ENCODE results near the gene LRRC8E.

LRRC8E gene

GRCh38 chr19:7900401-7900870 is 12.1 kb downstream of the LRRC8E start:
- Histone ChIP-seq H3K9ac (ENCODE audit: low read length in 5 of 5) (no peak overlapping the region), H3K4me1 (ENCODE audit: control insufficient read depth in 5 of 5, insufficient read depth in 5 of 5, low read length in 5 of 5) (peaks cover 8 to 23% (median 23%) of the 10 kb centered on the region in 5 donors), H3K27me3 (ENCODE audit: control insufficient read depth in 5 of 5, insufficient read depth in 4 of 5, low read length in 5 of 5) (peaks cover 0 to 11% (median 3%) of the 10 kb centered on the region in 5 donors), H3K4me3 (ENCODE audit: low read depth in 1 of 5, low read length in 5 of 5) (no peak overlapping the region), H3K36me3 (ENCODE audit: control insufficient read depth in 5 of 5, insufficient read depth in 5 of 5, low read length in 5 of 5) (no peaks in the 10 kb centered on the region), H3K27ac (ENCODE audit: low read depth, low read length) (no peak overlapping the region), H3K9me3 (ENCODE audit: control insufficient read depth in 5 of 5, low read length in 5 of 5) (no peaks in the 10 kb centered on the region)

- Histone ChIP-seq H3K4me1 (ENCODE audit: control insufficient read depth in 5 of 5, insufficient read depth in 5 of 5, low read length in 5 of 5) (peaks cover 8 to 28% (median 27%) of the 10 kb centered on the region in 5 donors), H3K4me3 (ENCODE audit: low read depth in 1 of 5, low read length in 5 of 5) (no peak overlapping the region), H3K27ac (ENCODE audit: low read depth, low read length) (no peak overlapping the region), H3K36me3 (ENCODE audit: control insufficient read depth in 5 of 5, insufficient read depth in 5 of 5, low read length in 5 of 5) (peaks cover 0 to 4% (median 2%) of the 10 kb centered on the region in 5 donors), H3K9me3 (ENCODE audit: control insufficient read depth in 5 of 5, low read length in 5 of 5) (no peaks in the 10 kb centered on the region), H3K27me3 (ENCODE audit: control insufficient read depth in 5 of 5, insufficient read depth in 4 of 5, low read length in 5 of 5) (peaks cover 0 to 11% (median 0%) of the 10 kb centered on the region in 5 donors), H3K9ac (ENCODE audit: low read length in 5 of 5) (no peak overlapping the region)
Measured at GRCh38 chr19:7900931-7901330, 12.6 kb downstream of the LRRC8E start.

GRCh38 chr19:7901337-7901736 is 13.0 kb downstream of the LRRC8E start:
- Histone ChIP-seq H3K4me3 (ENCODE audit: low read depth in 1 of 5, low read length in 5 of 5) (no peak overlapping the region), H3K9me3 (ENCODE audit: control insufficient read depth in 5 of 5, low read length in 5 of 5) (no peaks in the 10 kb centered on the region), H3K27me3 (ENCODE audit: control insufficient read depth in 5 of 5, insufficient read depth in 4 of 5, low read length in 5 of 5) (peaks cover 0 to 11% (median 0%) of the 10 kb centered on the region in 5 donors), H3K9ac (ENCODE audit: low read length in 5 of 5) (no peak overlapping the region), H3K36me3 (ENCODE audit: control insufficient read depth in 5 of 5, insufficient read depth in 5 of 5, low read length in 5 of 5) (peaks cover 0 to 8% (median 5%) of the 10 kb centered on the region in 5 donors), H3K27ac (ENCODE audit: low read depth, low read length) (no peak overlapping the region), H3K4me1 (ENCODE audit: control insufficient read depth in 5 of 5, insufficient read depth in 5 of 5, low read length in 5 of 5) (peaks cover 8 to 32% (median 29%) of the 10 kb centered on the region in 5 donors)

- Histone ChIP-seq H3K27ac (ENCODE audit: low read depth, low read length) (peak overlapping the region; percentile 62), H3K36me3 (ENCODE audit: control insufficient read depth in 5 of 5, insufficient read depth in 5 of 5, low read length in 5 of 5) (peaks cover 0 to 14% (median 5%) of the 10 kb centered on the region in 5 donors), H3K9ac (ENCODE audit: low read length in 5 of 5) (peak overlapping the region; percentile 38 to 81 (median 75)), H3K9me3 (ENCODE audit: control insufficient read depth in 5 of 5, low read length in 5 of 5) (no peaks in the 10 kb centered on the region), H3K4me3 (ENCODE audit: low read depth in 1 of 5, low read length in 5 of 5) (peak overlapping the region; percentile 72 to 84 (median 79)), H3K4me1 (ENCODE audit: control insufficient read depth in 5 of 5, insufficient read depth in 5 of 5, low read length in 5 of 5) (peaks cover 8 to 36% (median 35%) of the 10 kb centered on the region in 5 donors), H3K27me3 (ENCODE audit: control insufficient read depth in 5 of 5, insufficient read depth in 4 of 5, low read length in 5 of 5) (peaks cover 0 to 11% (median 0%) of the 10 kb centered on the region in 5 donors)
Measured at GRCh38 chr19:7902796-7903243, 14.5 kb downstream of the LRRC8E start.

GRCh38 chr19:7903244-7904073 is 15.1 kb downstream of the LRRC8E start, which contains the start of gene MAP2K7:
MAP2K7 (plus strand) TSS chr19:7903877; CDS start chr19:7903945, 68 bp downstream.
- Histone ChIP-seq H3K9ac (ENCODE audit: low read length in 5 of 5) (peak within 1 kb of the TSS; percentile 52 to 91 (median 84)), H3K27ac (ENCODE audit: low read depth, low read length) (peak within 1 kb of the TSS; percentile 62), H3K4me3 (ENCODE audit: low read depth in 1 of 5, low read length in 5 of 5) (peak within 1 kb of the TSS; percentile 80 to 94 (median 84)), H3K4me1 (ENCODE audit: control insufficient read depth in 5 of 5, insufficient read depth in 5 of 5, low read length in 5 of 5) (peaks cover 8 to 36% (median 35%) of the 10 kb centered on the region in 5 donors), H3K27me3 (ENCODE audit: control insufficient read depth in 5 of 5, insufficient read depth in 4 of 5, low read length in 5 of 5) (peaks cover 0 to 11% (median 0%) of the 10 kb centered on the region in 5 donors), H3K36me3 (ENCODE audit: control insufficient read depth in 5 of 5, insufficient read depth in 5 of 5, low read length in 5 of 5) (peaks cover 0 to 18% (median 9%) of the 10 kb centered on the region in 5 donors), H3K9me3 (ENCODE audit: control insufficient read depth in 5 of 5, low read length in 5 of 5) (no peaks in the 10 kb centered on the region)

GRCh38 chr19:7904074-7905020 is 16.0 kb downstream of the LRRC8E start:
- Histone ChIP-seq H3K4me1 (ENCODE audit: control insufficient read depth in 5 of 5, insufficient read depth in 5 of 5, low read length in 5 of 5) (peaks cover 8 to 36% (median 35%) of the 10 kb centered on the region in 5 donors), H3K9ac (ENCODE audit: low read length in 5 of 5) (peak overlapping the region; percentile 46 to 91 (median 84)), H3K4me3 (ENCODE audit: low read depth in 1 of 5, low read length in 5 of 5) (peak overlapping the region; percentile 80 to 94 (median 84)), H3K27me3 (ENCODE audit: control insufficient read depth in 5 of 5, insufficient read depth in 4 of 5, low read length in 5 of 5) (peaks cover 0 to 6% (median 0%) of the 10 kb centered on the region in 5 donors), H3K27ac (ENCODE audit: low read depth, low read length) (peak overlapping the region; percentile 30), H3K36me3 (ENCODE audit: control insufficient read depth in 5 of 5, insufficient read depth in 5 of 5, low read length in 5 of 5) (peaks cover 0 to 26% (median 13%) of the 10 kb centered on the region in 5 donors), H3K9me3 (ENCODE audit: control insufficient read depth in 5 of 5, low read length in 5 of 5) (no peaks in the 10 kb centered on the region)

GRCh38 chr19:7905268-7905667 is 17.0 kb downstream of the LRRC8E start:
- Histone ChIP-seq H3K27me3 (ENCODE audit: control insufficient read depth in 5 of 5, insufficient read depth in 4 of 5, low read length in 5 of 5) (peaks cover 0 to 2% (median 0%) of the 10 kb centered on the region in 5 donors), H3K36me3 (ENCODE audit: control insufficient read depth in 5 of 5, insufficient read depth in 5 of 5, low read length in 5 of 5) (peaks cover 0 to 33% (median 21%) of the 10 kb centered on the region in 5 donors), H3K9me3 (ENCODE audit: control insufficient read depth in 5 of 5, low read length in 5 of 5) (no peaks in the 10 kb centered on the region), H3K4me1 (ENCODE audit: control insufficient read depth in 5 of 5, insufficient read depth in 5 of 5, low read length in 5 of 5) (peaks cover 8 to 36% (median 35%) of the 10 kb centered on the region in 5 donors), H3K4me3 (ENCODE audit: low read depth in 1 of 5, low read length in 5 of 5) (peak overlapping the region in 3 of 5 donors; percentile 80 to 94 (median 84)), H3K27ac (ENCODE audit: low read depth, low read length) (no peak overlapping the region), H3K9ac (ENCODE audit: low read length in 5 of 5) (peak overlapping the region in 4 of 5 donors; percentile 46 to 91 (median 72))

- peak overlapping the region in 1 of 5 donors; percentile 91 for H3K9ac ChIP-seq (ENCODE audit: low read length in 5 of 5)
- H3K4me1 ChIP-seq (ENCODE audit: control insufficient read depth in 5 of 5, insufficient read depth in 5 of 5, low read length in 5 of 5) = peaks cover 8 to 36% (median 35%) of the 10 kb centered on the region in 5 donors
- H3K4me3 ChIP-seq (ENCODE audit: low read depth in 1 of 5, low read length in 5 of 5) = no peak overlapping the region
- peaks cover 0 to 39% (median 27%) of the 10 kb centered on the region in 5 donors for H3K36me3 ChIP-seq (ENCODE audit: control insufficient read depth in 5 of 5, insufficient read depth in 5 of 5, low read length in 5 of 5)
- no peak overlapping the region for H3K27ac ChIP-seq (ENCODE audit: low read depth, low read length)
- no peaks in the 10 kb centered on the region for H3K27me3 ChIP-seq (ENCODE audit: control insufficient read depth in 5 of 5, insufficient read depth in 4 of 5, low read length in 5 of 5)
- H3K9me3 ChIP-seq (ENCODE audit: control insufficient read depth in 5 of 5, low read length in 5 of 5) = no peaks in the 10 kb centered on the region
Measured at GRCh38 chr19:7905859-7906258, 17.5 kb downstream of the LRRC8E start.

GRCh38 chr19:7907122-7907521 is 18.8 kb downstream of the LRRC8E start:
- no peak overlapping the region for H3K27ac ChIP-seq (ENCODE audit: low read depth, low read length)
- peaks cover 8 to 36% (median 35%) of the 10 kb centered on the region in 5 donors for H3K4me1 ChIP-seq (ENCODE audit: control insufficient read depth in 5 of 5, insufficient read depth in 5 of 5, low read length in 5 of 5)
- H3K4me3 ChIP-seq (ENCODE audit: low read depth in 1 of 5, low read length in 5 of 5) = no peak overlapping the region
- H3K9ac ChIP-seq (ENCODE audit: low read length in 5 of 5) = no peak overlapping the region
- H3K9me3 ChIP-seq (ENCODE audit: control insufficient read depth in 5 of 5, low read length in 5 of 5) = no peaks in the 10 kb centered on the region
- H3K27me3 ChIP-seq (ENCODE audit: control insufficient read depth in 5 of 5, insufficient read depth in 4 of 5, low read length in 5 of 5) = no peaks in the 10 kb centered on the region
- peaks cover 0 to 51% (median 39%) of the 10 kb centered on the region in 5 donors for H3K36me3 ChIP-seq (ENCODE audit: control insufficient read depth in 5 of 5, insufficient read depth in 5 of 5, low read length in 5 of 5)
